Ishikawa (cell line): ENCODE results near the gene ZNRF4.

Source experiments
- CEBPB ChIP-seq: IDR thresholded peaks from 2 replicates; pipeline ENCODE4 v1.6.1; 2012
- CREB1 ChIP-seq: IDR thresholded peaks from 2 replicates; pipeline ENCODE4 v1.6.1; 2012; ENCODE audit warnings: low read depth
- EGR1 ChIP-seq: IDR thresholded peaks from 2 replicates; pipeline ENCODE4 v1.6.1; 2012
- EP300 ChIP-seq: IDR thresholded peaks from 2 replicates; pipeline ENCODE4 v1.6.1; 2012; ENCODE audit warnings: borderline replicate concordance
- FOXM1 ChIP-seq: IDR thresholded peaks from 2 replicates; pipeline ENCODE4 v1.6.1; 2012; ENCODE audit warnings: low read depth, borderline replicate concordance
- MAX ChIP-seq: IDR thresholded peaks from 2 replicates; pipeline ENCODE4 v1.6.1; 2012
- NFIC ChIP-seq: IDR thresholded peaks from 2 replicates; pipeline ENCODE4 v1.6.1; 2012
- RAD21 ChIP-seq: IDR thresholded peaks from 2 replicates; pipeline ENCODE4 v1.6.1; 2012; ENCODE audit warnings: low read depth
- REST ChIP-seq: IDR thresholded peaks from 2 replicates; pipeline ENCODE4 v1.6.1; 2012; ENCODE audit warnings: low read depth, mild to moderate bottlenecking
- TAF1 ChIP-seq: IDR thresholded peaks from 2 replicates; pipeline ENCODE4 v1.6.1; 2012; ENCODE audit warnings: low read depth, mild to moderate bottlenecking
- TCF12 ChIP-seq: IDR thresholded peaks from 2 replicates; pipeline ENCODE4 v1.6.1; 2012; ENCODE audit warnings: low read depth
- TEAD4 ChIP-seq: IDR thresholded peaks from 2 replicates; pipeline ENCODE4 v1.6.1; 2012
- YY1 ChIP-seq: IDR thresholded peaks from 2 replicates; pipeline ENCODE4 v1.6.1; 2012; ENCODE audit warnings: low read depth
- ZBTB7A ChIP-seq: IDR thresholded peaks from 2 replicates; pipeline ENCODE4 v1.6.1; 2012; ENCODE audit warnings: low read depth
- TF ChIP-seq, protein P1 (sequence below): IDR thresholded peaks from 2 replicates; pipeline ENCODE4 v1.6.1; 2012

ZNRF4 gene

DNA sequence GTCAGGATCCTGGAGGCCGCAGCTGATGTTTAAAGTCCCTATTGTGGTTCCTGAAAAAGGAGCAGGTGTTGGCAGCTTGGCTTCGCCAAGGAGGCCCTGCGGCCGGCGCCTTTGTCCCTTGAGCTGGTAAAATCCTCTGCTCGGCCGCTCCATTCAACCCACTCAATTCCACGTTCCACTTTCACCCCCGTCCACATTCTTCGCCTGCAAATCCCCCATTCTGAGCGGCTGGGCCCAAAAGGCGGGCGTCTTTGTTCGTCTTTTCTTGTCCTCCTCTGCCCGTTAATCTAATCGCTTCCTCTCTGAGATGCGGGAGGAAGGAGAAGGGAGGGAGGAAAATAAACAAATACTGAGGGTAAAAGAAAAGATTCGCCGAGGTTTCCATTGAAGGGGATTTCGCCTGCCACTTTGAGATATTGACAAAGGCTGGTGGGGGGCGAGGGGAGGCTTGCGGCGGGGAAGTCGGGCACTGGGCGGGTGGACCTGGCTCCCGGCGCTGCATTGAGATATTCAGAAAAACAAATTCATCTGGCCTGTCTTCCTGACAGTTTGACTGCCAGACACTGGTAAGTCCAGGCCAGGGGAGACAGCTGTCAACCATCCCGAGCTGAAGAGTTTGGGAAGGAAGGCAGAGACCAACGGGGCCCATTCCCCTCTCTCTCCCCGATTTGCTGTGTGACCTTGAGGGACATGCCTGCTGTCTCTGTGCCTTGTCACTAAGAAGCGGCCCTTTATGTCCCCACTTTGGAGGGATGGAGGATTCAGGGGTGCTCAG lies 37.6 kb downstream of the ZNRF4 start:
- TF ChIP-seq YY1, result no peak
- TF ChIP-seq TCF12, result no peak
- TF ChIP-seq, protein P1, sequence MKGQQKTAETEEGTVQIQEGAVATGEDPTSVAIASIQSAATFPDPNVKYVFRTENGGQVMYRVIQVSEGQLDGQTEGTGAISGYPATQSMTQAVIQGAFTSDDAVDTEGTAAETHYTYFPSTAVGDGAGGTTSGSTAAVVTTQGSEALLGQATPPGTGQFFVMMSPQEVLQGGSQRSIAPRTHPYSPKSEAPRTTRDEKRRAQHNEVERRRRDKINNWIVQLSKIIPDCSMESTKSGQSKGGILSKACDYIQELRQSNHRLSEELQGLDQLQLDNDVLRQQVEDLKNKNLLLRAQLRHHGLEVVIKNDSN, result no peak
- no peak for TF ChIP-seq RAD21

- TF ChIP-seq EGR1, result no peak
- no peak for TF ChIP-seq EP300
- TF ChIP-seq YY1, result no peak
- TF ChIP-seq CREB1, result no peak
- TF ChIP-seq ZBTB7A, result no peak
- TF ChIP-seq, protein P1, result no peak
- no peak for TF ChIP-seq MAX
Measured at GRCh38 chr19:5494773-5495172, 39.6 kb downstream of the ZNRF4 start.

GRCh38 chr19:5495792-5496191 lies 40.6 kb downstream of the ZNRF4 start:
- TF ChIP-seq TEAD4 (no peak), ZBTB7A (no peak), REST (no peak), EGR1 (no peak), NFIC (no peak), TCF12 (no peak), YY1 (no peak), RAD21 (no peak)
- TF ChIP-seq, protein P1, result no peak

- TF ChIP-seq MAX, result no peak
- no peak for TF ChIP-seq TCF12
Measured at GRCh38 chr19:5497297-5497696, 42.1 kb downstream of the ZNRF4 start.

DNA sequence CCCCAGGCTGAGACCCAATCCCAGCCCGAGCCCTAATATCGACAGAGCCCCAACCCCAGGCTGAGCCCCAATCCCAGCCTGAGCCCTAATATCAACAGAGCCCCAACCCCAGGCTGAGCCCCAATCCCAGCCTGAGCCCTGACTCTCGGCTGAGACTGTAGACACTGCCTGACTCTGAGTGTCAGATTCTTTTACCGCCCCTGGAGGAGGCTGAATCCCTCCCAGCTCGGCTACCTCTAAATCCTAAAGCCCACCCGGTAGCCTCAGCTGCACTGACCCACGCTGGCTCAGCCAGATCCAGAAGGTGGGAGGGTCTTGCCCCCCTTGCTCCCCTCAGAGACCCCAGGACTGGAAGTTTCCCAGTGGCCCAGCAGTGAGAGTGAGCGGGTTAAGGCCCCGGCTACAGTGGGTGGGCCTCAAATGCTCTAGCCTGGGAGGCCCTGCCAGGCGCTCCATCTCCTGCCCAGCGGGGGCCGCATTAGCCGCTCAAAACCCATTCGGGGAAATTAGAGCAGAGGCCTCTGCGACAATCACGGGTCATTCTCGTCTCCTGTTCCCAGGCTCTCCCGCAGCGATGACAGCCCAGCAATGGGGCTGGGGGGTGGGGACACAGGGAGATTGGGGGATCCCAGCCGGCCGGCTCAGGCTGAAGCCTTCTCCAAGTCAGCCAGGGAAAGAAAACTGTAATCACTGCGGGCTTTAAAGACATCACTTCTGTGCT lies 43.8 kb downstream of the ZNRF4 start:
- no peak for TF ChIP-seq ZBTB7A
- TF ChIP-seq CREB1, result no peak
- no peak for TF ChIP-seq TAF1
- no peak for TF ChIP-seq EP300
- no peak for TF ChIP-seq TEAD4
- TF ChIP-seq YY1, result no peak
- no peak for TF ChIP-seq EGR1
- no peak for TF ChIP-seq MAX
- TF ChIP-seq NFIC, result no peak
- TF ChIP-seq CEBPB, result no peak
- no peak for TF ChIP-seq TCF12
- no peak for TF ChIP-seq REST
- TF ChIP-seq FOXM1, result no peak
- TF ChIP-seq, protein P1, result no peak
- no peak for TF ChIP-seq RAD21
